ENCODE measurements around the gene CYBB. TPM values are rescaled to one million over a fixed set of nuclear protein-coding genes. Genes with fewer than 3 reads are reported as not detected.
"Not testable (repeated sequence)": the region's sequence is repeated elsewhere in the genome, so short reads cannot be mapped to it uniquely, and the experiment has no call there.

Gene CYBB
- total RNA-seq, 1 donor = 284 TPM

DNA sequence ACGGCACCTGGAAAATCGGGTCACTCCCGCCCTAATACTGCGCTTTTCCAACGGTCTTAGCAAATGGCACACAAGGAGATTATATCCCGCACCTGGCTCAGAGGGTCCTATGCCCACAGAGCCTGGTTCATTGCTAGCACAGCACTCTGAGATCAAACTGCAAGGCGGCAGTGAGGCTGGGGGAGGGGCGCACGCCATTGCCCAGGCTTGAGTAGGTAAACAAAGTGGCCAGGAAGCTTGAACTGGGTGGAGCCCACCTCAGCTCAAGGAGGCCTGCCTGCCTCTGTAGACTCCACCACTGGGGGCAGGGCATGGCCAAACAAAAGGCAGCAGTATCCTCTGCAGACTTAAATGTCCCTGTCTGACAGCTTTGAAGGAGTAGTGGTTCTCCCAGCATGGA is 11.0 kb upstream of the CYBB start:
- not testable (repeated sequence) for H3K4me3 ChIP-seq (ENCODE audit: low read length); H3K9me3 ChIP-seq (ENCODE audit: low read depth, low read length); H3K27me3 ChIP-seq (ENCODE audit: insufficient read depth, low read length)
- peaks cover 21% of the 10 kb centered on the region for H3K4me1 ChIP-seq (ENCODE audit: insufficient read depth, low read length)

GRCh38 chrX:37776283-37776986 is 3.4 kb upstream of the CYBB start:
- H3K9me3 ChIP-seq (ENCODE audit: low read depth, low read length) = no peaks in the 10 kb centered on the region
- H3K4me1 ChIP-seq (ENCODE audit: insufficient read depth, low read length) = peaks cover 24% of the 10 kb centered on the region
- H3K27me3 ChIP-seq (ENCODE audit: insufficient read depth, low read length) = no peaks in the 10 kb centered on the region
- H3K4me3 ChIP-seq (ENCODE audit: low read length) = no peak overlapping the region

DNA sequence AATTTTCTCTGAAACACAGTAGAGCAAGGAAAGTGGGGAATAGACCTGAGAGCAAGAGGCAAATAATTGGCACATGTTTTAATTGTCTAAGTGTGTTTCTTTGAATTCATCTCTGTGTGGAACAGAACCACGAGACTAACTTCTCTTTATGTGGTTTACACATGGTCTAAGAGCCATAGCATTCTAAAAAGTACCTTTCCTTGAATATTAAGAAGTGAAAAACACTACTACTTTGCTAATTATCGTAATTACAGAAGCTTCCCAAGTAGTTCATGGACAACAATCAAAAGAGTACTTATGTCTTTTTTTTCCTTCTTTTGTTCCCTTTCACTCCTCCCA is 2.9 kb upstream of the CYBB start:
- Histone ChIP-seq H3K9me3 (ENCODE audit: low read depth, low read length) (no peaks in the 10 kb centered on the region), H3K27me3 (ENCODE audit: insufficient read depth, low read length) (no peaks in the 10 kb centered on the region), H3K4me3 (ENCODE audit: low read length) (no peak overlapping the region), H3K4me1 (ENCODE audit: insufficient read depth, low read length) (peaks cover 24% of the 10 kb centered on the region)

DNA sequence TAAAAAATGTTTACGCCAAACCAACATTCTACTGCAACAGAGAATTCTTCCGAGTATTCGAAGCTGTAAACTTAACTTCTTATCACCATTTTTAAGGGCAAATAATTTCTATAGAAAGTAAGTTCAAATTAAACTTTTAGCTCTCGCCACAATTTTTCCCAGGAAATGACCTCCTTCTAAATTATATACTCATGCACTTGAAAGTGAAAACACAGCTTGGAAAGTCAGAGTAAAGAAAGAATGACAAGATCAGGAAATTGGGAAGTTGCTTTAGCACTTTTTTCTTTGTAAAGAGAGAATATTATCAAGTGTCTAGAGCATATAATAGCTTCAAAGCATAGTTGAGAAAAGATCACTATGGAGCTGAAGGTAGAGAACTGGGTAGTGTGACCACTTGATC is 1.2 kb downstream of the CYBB start:
- Histone ChIP-seq H3K27me3 (ENCODE audit: insufficient read depth, low read length) (no peaks in the 10 kb centered on the region), H3K4me1 (ENCODE audit: insufficient read depth, low read length) (peaks cover 35% of the 10 kb centered on the region), H3K4me3 (ENCODE audit: low read length) (peak overlapping the region; percentile 60), H3K9me3 (ENCODE audit: low read depth, low read length) (no peaks in the 10 kb centered on the region)

GRCh38 chrX:37781814-37782213 is 2.0 kb downstream of the CYBB start:
- Histone ChIP-seq H3K4me3 (ENCODE audit: low read length) (peak overlapping the region; percentile 60), H3K9me3 (ENCODE audit: low read depth, low read length) (no peaks in the 10 kb centered on the region), H3K27me3 (ENCODE audit: insufficient read depth, low read length) (no peaks in the 10 kb centered on the region), H3K4me1 (ENCODE audit: insufficient read depth, low read length) (peaks cover 35% of the 10 kb centered on the region)

DNA sequence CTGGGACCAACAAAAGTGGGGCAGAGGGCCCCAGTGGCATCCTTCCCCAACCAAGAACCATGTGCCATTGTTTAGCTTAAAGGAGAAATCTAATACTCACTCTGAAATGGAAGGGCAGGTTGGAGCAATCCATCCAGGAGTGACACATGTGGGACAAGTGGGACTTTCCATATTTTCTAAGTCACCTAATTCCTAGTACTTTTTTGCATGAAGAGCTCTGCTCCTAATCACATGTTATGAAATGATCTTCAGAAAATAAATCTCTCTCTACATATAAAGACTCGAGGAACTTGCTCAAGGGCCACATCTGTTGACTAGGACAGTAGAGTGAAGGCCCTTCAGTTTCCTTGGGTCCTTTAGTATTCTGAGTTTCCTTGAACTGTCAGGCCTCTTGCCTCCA is 2.5 kb downstream of the CYBB start:
- Histone ChIP-seq H3K4me1 (ENCODE audit: insufficient read depth, low read length) (peaks cover 36% of the 10 kb centered on the region), H3K4me3 (ENCODE audit: low read length) (peak overlapping the region; percentile 60), H3K9me3 (ENCODE audit: low read depth, low read length) (no peaks in the 10 kb centered on the region), H3K27me3 (ENCODE audit: insufficient read depth, low read length) (no peaks in the 10 kb centered on the region)

DNA sequence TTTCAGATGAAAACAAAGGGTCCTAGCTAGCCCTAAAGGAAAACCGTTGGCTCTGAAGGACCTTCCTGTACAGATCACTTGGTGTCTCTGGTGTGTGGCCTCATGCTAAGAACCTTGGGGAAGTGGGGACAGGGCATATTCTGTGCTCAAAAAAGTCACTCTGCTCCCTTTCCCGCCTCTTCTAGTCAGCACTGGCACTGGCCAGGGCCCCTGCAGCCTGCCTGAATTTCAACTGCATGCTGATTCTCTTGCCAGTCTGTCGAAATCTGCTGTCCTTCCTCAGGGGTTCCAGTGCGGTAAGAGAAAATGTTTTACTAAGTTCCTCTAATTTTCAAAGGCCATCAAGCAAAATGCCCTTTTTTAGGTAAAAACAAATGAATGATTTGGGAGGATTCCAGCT is 3.4 kb downstream of the CYBB start:
- Histone ChIP-seq H3K9me3 (ENCODE audit: low read depth, low read length) (no peaks in the 10 kb centered on the region), H3K4me1 (ENCODE audit: insufficient read depth, low read length) (peaks cover 40% of the 10 kb centered on the region), H3K4me3 (ENCODE audit: low read length) (peak overlapping the region; percentile 60), H3K27me3 (ENCODE audit: insufficient read depth, low read length) (no peaks in the 10 kb centered on the region)

- peaks cover 55% of the 10 kb centered on the region for H3K4me1 ChIP-seq (ENCODE audit: insufficient read depth, low read length)
- H3K4me3 ChIP-seq (ENCODE audit: low read length) = no peak overlapping the region
- no peaks in the 10 kb centered on the region for H3K9me3 ChIP-seq (ENCODE audit: low read depth, low read length)
- H3K27me3 ChIP-seq (ENCODE audit: insufficient read depth, low read length) = no peaks in the 10 kb centered on the region
Observed at GRCh38 chrX:37785569-37785968, 5.7 kb downstream of the CYBB start.

DNA sequence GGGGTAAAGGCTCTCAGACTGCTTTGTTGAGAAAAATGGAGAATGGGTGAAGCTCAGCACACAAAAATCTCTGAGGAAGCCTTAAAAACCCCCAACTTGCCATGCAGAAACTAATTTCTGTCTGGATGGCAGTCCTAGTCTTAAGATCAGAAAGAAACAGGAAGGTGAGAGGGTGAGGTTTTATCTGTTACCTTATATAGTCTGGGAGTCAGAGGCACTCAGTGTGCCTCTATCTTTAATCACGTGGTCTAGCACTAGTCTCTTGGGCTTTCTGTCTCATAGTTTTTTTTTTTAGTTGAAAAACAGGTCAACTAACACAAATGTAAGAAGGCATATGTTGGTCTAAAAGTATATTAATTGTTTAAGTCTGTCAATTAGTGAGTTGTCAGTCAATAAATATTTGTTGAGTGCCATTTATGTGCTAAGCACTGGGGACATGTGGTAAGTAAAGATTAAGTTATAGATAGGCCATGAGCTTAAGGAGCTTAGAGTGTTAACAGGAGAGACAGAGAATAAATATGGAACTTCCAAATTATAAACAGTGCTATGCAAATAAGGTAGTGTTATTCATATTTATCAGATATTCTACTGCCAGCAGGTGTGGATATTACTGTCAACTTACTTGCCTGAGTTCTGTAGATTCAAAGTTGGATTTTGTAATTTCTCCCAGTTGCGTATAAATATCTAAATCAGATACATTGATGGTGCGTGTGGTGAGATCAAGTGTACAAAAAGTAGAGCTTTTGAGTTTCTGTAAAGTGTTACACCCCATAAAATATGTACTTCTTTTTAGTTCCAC is 7.0 kb downstream of the CYBB start:
- H3K9me3 ChIP-seq (ENCODE audit: low read depth, low read length) = no peaks in the 10 kb centered on the region
- H3K4me3 ChIP-seq (ENCODE audit: low read length) = no peak overlapping the region
- no peaks in the 10 kb centered on the region for H3K27me3 ChIP-seq (ENCODE audit: insufficient read depth, low read length)
- H3K4me1 ChIP-seq (ENCODE audit: insufficient read depth, low read length) = peaks cover 64% of the 10 kb centered on the region

DNA sequence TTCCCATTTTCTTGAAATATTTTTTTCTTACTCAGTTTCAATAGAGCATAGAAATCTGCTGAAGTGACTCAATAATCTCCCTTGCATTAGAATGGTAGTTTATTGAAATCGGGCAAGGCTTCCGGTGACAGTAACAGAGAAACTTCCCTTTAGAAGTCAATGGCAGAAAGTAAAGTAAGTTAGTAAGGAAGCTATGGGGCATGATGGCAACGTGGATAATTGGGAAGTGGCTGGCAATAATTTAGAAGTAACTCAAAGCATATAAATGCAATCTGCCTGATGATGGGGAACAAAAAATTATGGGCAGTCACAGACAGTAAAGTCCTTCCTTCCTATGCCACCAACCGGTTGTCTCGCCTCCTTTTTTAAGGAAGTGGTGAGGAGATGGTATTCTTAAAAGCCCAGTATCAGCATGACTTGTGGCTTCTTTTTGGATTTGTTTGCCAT is 7.6 kb downstream of the CYBB start:
- no peaks in the 10 kb centered on the region for H3K27me3 ChIP-seq (ENCODE audit: insufficient read depth, low read length)
- H3K4me3 ChIP-seq (ENCODE audit: low read length) = no peak overlapping the region
- no peaks in the 10 kb centered on the region for H3K9me3 ChIP-seq (ENCODE audit: low read depth, low read length)
- peaks cover 68% of the 10 kb centered on the region for H3K4me1 ChIP-seq (ENCODE audit: insufficient read depth, low read length)

DNA sequence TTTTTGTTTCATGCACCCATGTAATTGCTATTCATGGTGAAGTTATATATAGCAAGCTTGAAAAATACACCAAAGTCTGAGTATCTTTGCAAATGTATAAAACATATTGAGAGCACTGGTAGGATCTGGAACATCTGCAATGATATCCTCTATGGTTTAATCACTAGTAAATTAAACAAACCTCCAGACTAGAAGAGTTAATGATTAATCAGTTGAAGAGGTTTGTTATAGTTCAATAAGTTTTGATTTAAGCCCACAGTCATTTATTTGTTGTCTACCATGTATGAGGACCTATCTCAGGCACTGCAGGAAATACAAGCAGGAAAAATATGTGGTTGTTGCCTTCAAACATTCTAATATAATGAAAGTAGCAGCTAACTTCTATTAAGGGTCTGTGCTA is 16.5 kb downstream of the CYBB start:
- Histone ChIP-seq H3K4me1 (ENCODE audit: insufficient read depth, low read length) (peaks cover 88% of the 10 kb centered on the region), H3K4me3 (ENCODE audit: low read length) (no peak overlapping the region), H3K9me3 (ENCODE audit: low read depth, low read length) (no peaks in the 10 kb centered on the region), H3K27me3 (ENCODE audit: insufficient read depth, low read length) (no peaks in the 10 kb centered on the region)

DNA sequence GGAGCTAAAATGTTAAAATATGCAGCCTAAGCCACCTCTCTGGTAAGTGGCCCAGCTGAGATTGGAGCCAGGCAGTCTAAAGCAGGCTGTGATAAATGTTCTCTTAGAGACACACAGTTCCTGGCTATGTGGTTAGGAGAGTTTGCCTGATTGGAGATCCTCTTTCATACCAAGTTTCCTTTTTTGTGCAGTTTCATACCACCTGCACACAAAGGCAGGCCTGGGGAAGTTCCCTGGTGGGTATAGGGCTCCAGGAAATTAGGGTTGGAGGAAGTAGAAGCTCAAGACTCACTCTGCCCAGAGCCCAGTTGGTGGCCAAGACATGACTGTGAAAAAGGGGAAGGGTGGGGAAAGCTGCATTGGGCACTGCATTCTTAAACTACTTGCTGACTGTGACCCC is 16.9 kb downstream of the CYBB start:
- Histone ChIP-seq H3K4me3 (ENCODE audit: low read length) (no peak overlapping the region), H3K9me3 (ENCODE audit: low read depth, low read length) (no peaks in the 10 kb centered on the region), H3K4me1 (ENCODE audit: insufficient read depth, low read length) (peaks cover 88% of the 10 kb centered on the region), H3K27me3 (ENCODE audit: insufficient read depth, low read length) (no peaks in the 10 kb centered on the region)

DNA sequence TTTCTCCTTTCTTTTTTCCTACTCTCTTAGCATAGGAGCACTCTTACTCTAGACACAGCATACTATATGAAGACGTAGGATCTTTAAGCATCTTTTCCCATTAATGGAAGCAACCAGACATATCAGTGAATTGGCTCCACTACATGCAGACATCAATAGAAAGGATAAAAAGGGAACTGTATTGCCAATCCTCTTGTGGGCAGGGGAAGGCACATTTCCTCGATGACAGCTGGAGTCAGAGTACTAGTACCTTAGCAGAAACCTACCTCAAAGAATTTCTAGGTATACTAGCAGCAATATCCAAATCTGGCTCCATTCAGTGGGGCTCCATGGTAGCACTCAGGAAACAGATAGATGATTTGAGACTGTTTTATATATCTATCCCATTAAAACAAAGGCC is 20.1 kb downstream of the CYBB start:
- Histone ChIP-seq H3K9me3 (ENCODE audit: low read depth, low read length) (no peaks in the 10 kb centered on the region), H3K4me1 (ENCODE audit: insufficient read depth, low read length) (peaks cover 80% of the 10 kb centered on the region), H3K27me3 (ENCODE audit: insufficient read depth, low read length) (no peaks in the 10 kb centered on the region), H3K4me3 (ENCODE audit: low read length) (no peak overlapping the region)

- no peaks in the 10 kb centered on the region for H3K9me3 ChIP-seq (ENCODE audit: low read depth, low read length)
- no peaks in the 10 kb centered on the region for H3K27me3 ChIP-seq (ENCODE audit: insufficient read depth, low read length)
- no peak overlapping the region for H3K4me3 ChIP-seq (ENCODE audit: low read length)
- peaks cover 80% of the 10 kb centered on the region for H3K4me1 ChIP-seq (ENCODE audit: insufficient read depth, low read length)
Observed at GRCh38 chrX:37800717-37801116, 20.9 kb downstream of the CYBB start.

GRCh38 chrX:37802028-37802427 is 22.2 kb downstream of the CYBB start:
- Histone ChIP-seq H3K27me3 (ENCODE audit: insufficient read depth, low read length) (no peaks in the 10 kb centered on the region), H3K9me3 (ENCODE audit: low read depth, low read length) (no peaks in the 10 kb centered on the region), H3K4me3 (ENCODE audit: low read length) (no peak overlapping the region), H3K4me1 (ENCODE audit: insufficient read depth, low read length) (peaks cover 78% of the 10 kb centered on the region)

DNA sequence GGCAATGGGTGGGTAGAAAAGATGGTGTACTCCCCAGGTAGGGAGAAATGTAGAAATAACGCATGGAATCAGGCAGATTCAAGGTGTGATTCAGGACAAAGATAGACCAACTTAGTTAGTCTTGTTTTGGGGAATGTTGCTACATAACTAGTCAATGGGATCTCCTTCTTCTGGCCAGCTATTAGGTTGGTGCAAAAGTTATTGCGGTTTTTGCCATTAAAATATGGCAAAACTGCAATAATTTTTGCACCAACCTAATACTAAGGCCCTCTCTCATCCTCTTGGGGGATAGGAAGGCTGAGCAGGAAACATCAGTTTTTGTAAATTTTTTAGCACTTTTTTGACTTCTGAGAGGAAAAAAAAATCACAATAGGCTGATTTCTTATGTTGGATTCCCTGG is 23.2 kb downstream of the CYBB start:
- peaks cover 76% of the 10 kb centered on the region for H3K4me1 ChIP-seq (ENCODE audit: insufficient read depth, low read length)
- H3K9me3 ChIP-seq (ENCODE audit: low read depth, low read length) = no peaks in the 10 kb centered on the region
- no peak overlapping the region for H3K4me3 ChIP-seq (ENCODE audit: low read length)
- H3K27me3 ChIP-seq (ENCODE audit: insufficient read depth, low read length) = no peaks in the 10 kb centered on the region

Measured in mononuclear cell (primary cell).